SK-N-SH (cell line): ENCODE results near the gene MTCL1. TPM values are rescaled to one million over a fixed set of nuclear protein-coding genes. Genes with fewer than 3 reads are reported as not detected.

Experiments used
- CTCF ChIA-PET: fragments of 300-600, 350-600 bp; formaldehyde crosslinking; extraction: SDS; loops from one replicate; lab custom pipeline; 2021; lab: Yijun Ruan, JAX
- POLR2A ChIA-PET: fragments of 350-600 bp; sonication (Branson Sonifier 250); formaldehyde crosslinking; extraction: SDS; loops from one replicate; lab custom pipeline; 2020; ENCODE audit warnings: antibody characterized with exemption, inconsistent platforms; lab: Yijun Ruan, JAX
- DNase-seq: peaks from one replicate; pipeline ENCODE4 v3.0.0; 2012
- H2AFZ ChIP-seq: fragments of 200-600 bp; sonication (generic); 2 replicates; pipeline ENCODE4 v1.8.1; 2016; ENCODE audit warnings: antibody characterized with exemption, mild to moderate bottlenecking, low read depth
- H3F3A ChIP-seq: fragments of 200-600 bp; sonication (generic); replicated peaks from 2 replicates; pipeline ENCODE3; 2016; ENCODE audit warnings: antibody characterized with exemption, mild to moderate bottlenecking; ENCODE audit not compliant: insufficient read depth
- H3K27ac ChIP-seq, 2 experiments: fragments of 200-500 bp in 1 of 2; fragments of 200-600 bp in 1 of 2; sonication (Bioruptor generic) in 1 of 2; sonication (generic), shearing (Covaris generic) in 1 of 2; 2 replicates each; pipeline versions ENCODE4 v1.5.1 to v1.6.1; 2014 to 2016; ENCODE audit warnings: low read depth in 2 of 2, inconsistent platforms in 1 of 2, low read length in 1 of 2, mild to moderate bottlenecking in 1 of 2, mixed read lengths in 1 of 2
- H3K27me3 ChIP-seq: fragments of 200-600 bp; sonication (generic), shearing (Covaris generic); 2 replicates; pipeline ENCODE4 v1.6.1; 2016; ENCODE audit warnings: mixed run types; ENCODE audit not compliant: insufficient read depth
- H3K36me3 ChIP-seq, 2 experiments: fragments of 200-500 bp in 1 of 2; fragments of 200-600 bp in 1 of 2; sonication (Bioruptor generic) in 1 of 2; sonication (generic) in 1 of 2; replicated peaks in 1 of 2; 2 replicates each; pipeline versions ENCODE3 to v1.5.1; 2014 to 2016; ENCODE audit warnings: low read length in 1 of 2, mild to moderate bottlenecking in 1 of 2; ENCODE audit not compliant: insufficient read depth in 2 of 2, control insufficient read depth in 1 of 2
- H3K4me1 ChIP-seq, 2 experiments: fragments of 200-500 bp in 1 of 2; fragments of 200-600 bp in 1 of 2; sonication (Bioruptor generic) in 1 of 2; sonication (generic), shearing (Covaris generic) in 1 of 2; 2 replicates each; pipeline versions ENCODE4 v1.5.1 to v1.6.1; 2014 to 2016; ENCODE audit warnings: low read depth in 1 of 2, low read length in 1 of 2, mixed run types in 1 of 2; ENCODE audit not compliant: insufficient read depth in 2 of 2, control insufficient read depth in 1 of 2
- H3K4me2 ChIP-seq: fragments of 200-600 bp; sonication (generic), shearing (Covaris generic); 2 replicates; pipeline ENCODE4 v1.6.1; 2017; ENCODE audit warnings: mixed run types
- H3K4me3 ChIP-seq, 2 experiments: fragments of 200-500 bp in 1 of 2; fragments of 200-600 bp in 1 of 2; sonication (Bioruptor generic) in 1 of 2; sonication (generic), shearing (Covaris generic) in 1 of 2; 2 replicates each; pipeline versions ENCODE4 v1.5.1 to v1.8.1; 2014 to 2016; ENCODE audit warnings: low read depth in 2 of 2, inconsistent platforms in 1 of 2, low read length in 1 of 2, mild to moderate bottlenecking in 1 of 2, mixed read lengths in 1 of 2, moderate library complexity in 1 of 2
- H3K79me2 ChIP-seq: fragments of 200-600 bp; sonication (generic); 2 replicates; pipeline ENCODE4 v1.8.1; 2017; ENCODE audit warnings: mild to moderate bottlenecking; ENCODE audit not compliant: insufficient read depth
- H3K9ac ChIP-seq: fragments of 200-600 bp; sonication (generic); 2 replicates; pipeline ENCODE4 v1.6.1; 2017; ENCODE audit warnings: mixed run types
- H3K9me2 ChIP-seq: fragments of 200-600 bp; sonication (generic); 2 replicates; pipeline ENCODE4 v1.6.1; 2017; ENCODE audit warnings: mixed run types
- H3K9me3 ChIP-seq: fragments of 200-600 bp; sonication (generic); 2 replicates; pipeline ENCODE4 v1.6.1; 2017; ENCODE audit warnings: mixed run types, mild to moderate bottlenecking, moderate library complexity
- H4K20me1 ChIP-seq: fragments of 200-600 bp; sonication (generic); 2 replicates; pipeline ENCODE4 v1.6.1; 2017; ENCODE audit warnings: mild to moderate bottlenecking, mixed run types; ENCODE audit not compliant: insufficient read depth
- ELF1 ChIP-seq: IDR thresholded peaks from 2 replicates; pipeline ENCODE4 v1.4.0; 2012
- EP300 ChIP-seq, 2 experiments: IDR thresholded peaks; 2 replicates each; pipeline versions ENCODE4 v1.4.0 to v1.6.1; 2012; ENCODE audit warnings: borderline replicate concordance in 1 of 2, low read depth in 1 of 2, low read length in 1 of 2
- EZH2phosphoT487 ChIP-seq: fragments of 200-600 bp; sonication (generic); IDR thresholded peaks from 2 replicates; pipeline ENCODE4 v1.6.1; 2017; ENCODE audit warnings: low read depth, mixed run types, mild to moderate bottlenecking, antibody characterized with exemption, moderate library complexity, borderline replicate concordance
- FOSL2 ChIP-seq: IDR thresholded peaks from 2 replicates; pipeline ENCODE4 v1.4.0; 2012; ENCODE audit warnings: low read depth, mild to moderate bottlenecking, moderate library complexity, borderline replicate concordance
- FOXJ3 ChIP-seq: sonication (generic); formaldehyde crosslinking; IDR thresholded peaks from 2 replicates; pipeline ENCODE4 v1.5.1; 2020; ENCODE audit warnings: mild to moderate bottlenecking, missing genetic modification reagents
- FOXM1 ChIP-seq: IDR thresholded peaks from 2 replicates; pipeline ENCODE4 v1.4.0; 2012; ENCODE audit warnings: low read depth, mild to moderate bottlenecking
- GABPA ChIP-seq: IDR thresholded peaks from 2 replicates; pipeline ENCODE4 v1.4.0; 2012; ENCODE audit warnings: low read depth, mild to moderate bottlenecking
- GATA2 ChIP-seq: sonication (generic); formaldehyde crosslinking; IDR thresholded peaks from 2 replicates; pipeline ENCODE4 v1.5.0; 2020; ENCODE audit warnings: mild to moderate bottlenecking, missing genetic modification reagents
- IRF3 ChIP-seq: fragments of 150-350 bp; IDR thresholded peaks from 2 replicates; pipeline ENCODE4 v1.6.1; 2016; ENCODE audit warnings: mild to moderate bottlenecking, low read depth, low read length
- MAX ChIP-seq: IDR thresholded peaks from 2 replicates; pipeline ENCODE4 v1.4.0; 2012; ENCODE audit warnings: low read depth
- MEF2A ChIP-seq: IDR thresholded peaks from 2 replicates; pipeline ENCODE4 v1.4.0; 2012; ENCODE audit warnings: low read depth, borderline replicate concordance
- NFIC ChIP-seq: IDR thresholded peaks from 2 replicates; pipeline ENCODE4 v1.4.0; 2012; ENCODE audit warnings: borderline replicate concordance
- NRF1 ChIP-seq: IDR thresholded peaks from 2 replicates; pipeline ENCODE4 v1.6.1; 2012; ENCODE audit warnings: low read depth, mild to moderate bottlenecking, low read length
- RAD21 ChIP-seq: IDR thresholded peaks from 2 replicates; pipeline ENCODE4 v1.6.1; 2012; ENCODE audit warnings: mild to moderate bottlenecking, low read length
- RCOR1 ChIP-seq: fragments of 150-350 bp; IDR thresholded peaks from 2 replicates; pipeline ENCODE4 v1.6.1; 2017; ENCODE audit warnings: antibody characterized with exemption, low read length
- RFX5 ChIP-seq: IDR thresholded peaks from 2 replicates; pipeline ENCODE4 v1.6.1; 2012; ENCODE audit warnings: mild to moderate bottlenecking, improper control_type of control experiment, low read length
- RXRA ChIP-seq: IDR thresholded peaks from 2 replicates; pipeline ENCODE4 v1.4.0; 2012; ENCODE audit warnings: low read depth, mild to moderate bottlenecking, borderline replicate concordance
- SMC3 ChIP-seq: IDR thresholded peaks from 2 replicates; pipeline ENCODE4 v1.6.1; 2012; ENCODE audit warnings: low read depth, low read length, improper control_type of control experiment
- TAF1 ChIP-seq: IDR thresholded peaks from 2 replicates; pipeline ENCODE4 v1.6.1; 2012; ENCODE audit warnings: low read depth, mild to moderate bottlenecking, low read length, moderate library complexity, borderline replicate concordance
- TCF12 ChIP-seq: IDR thresholded peaks from 2 replicates; pipeline ENCODE4 v1.4.0; 2012
- TEAD4 ChIP-seq: IDR thresholded peaks from 2 replicates; pipeline ENCODE4 v1.4.0; 2012; ENCODE audit warnings: mild to moderate bottlenecking, borderline replicate concordance; ENCODE audit not compliant: insufficient read depth
- USF1 ChIP-seq: IDR thresholded peaks from 2 replicates; pipeline ENCODE4 v1.4.0; 2012; ENCODE audit warnings: low read depth, borderline replicate concordance
- USF2 ChIP-seq: fragments of 150-350 bp; IDR thresholded peaks from 2 replicates; pipeline ENCODE4 v1.6.1; 2017; ENCODE audit warnings: antibody characterized with exemption, low read length, low read depth, borderline replicate concordance
- YY1 ChIP-seq: IDR thresholded peaks from 2 replicates; pipeline ENCODE4 v1.4.0; 2012; ENCODE audit warnings: low read depth, mild to moderate bottlenecking
- ZBTB33 ChIP-seq: IDR thresholded peaks from 2 replicates; pipeline ENCODE4 v1.4.0; 2012; ENCODE audit warnings: low read depth, borderline replicate concordance
- WGBS: methylation state at CpG from one replicate; pipeline ENCODE4 v1.1.6; 2017; ENCODE audit warnings: low lambda C conversion rate; 5-methylcytosine and 5-hydroxymethylcytosine counted together
- polyA plus RNA-seq, 3 experiments: library from polyadenylated mRNA; depleted of rRNA; stranded (reverse); fragments of >200 nt; gene quantifications; 2 replicates each; pipeline ENCODE4 v1.2.3, GENCODE V29; 2012

The MTCL1 gene
- polyA plus RNA-seq, 1 of the 3 experiments (the other 2 are of a cell fraction): 33.5 TPM

GRCh38 chr18:8865934-8866333 lies 160.6 kb downstream of the MTCL1 start:
- DNase-seq: no peak
- Histone ChIP-seq H3K9ac (no peak overlapping the region), H2AFZ (no peak overlapping the region), H3K4me2 (no peak overlapping the region), H3K79me2 (no peaks in the 10 kb centered on the region), H3K9me2 (no peaks in the 10 kb centered on the region), H3K9me3 (no peaks in the 10 kb centered on the region), H3K4me1 (no peaks in the 10 kb centered on the region), H3K4me3 (no peak overlapping the region), H4K20me1 (no peaks in the 10 kb centered on the region), H3K27me3 (no peaks in the 10 kb centered on the region), H3K36me3 (no peaks in the 10 kb centered on the region), H3K27ac (no peak overlapping the region), H3F3A (no peaks in the 10 kb centered on the region)
- CTCF ChIA-PET: no interaction called here
- WGBS: 85% methylated on average over 4 of the region's 4 CpGs
- TF ChIP-seq ELF1 (no peak), TAF1 (no peak), RFX5 (no peak), RCOR1 (no peak), FOXM1 (no peak), RAD21 (no peak), USF2 (no peak), GABPA (no peak), ZBTB33 (no peak), IRF3 (no peak), FOSL2 (no peak), NRF1 (no peak), EP300 (IDR thresholded peaks at IDR 0.05; ENCODE audit: borderline replicate concordance in 1 of 2, low read depth in 1 of 2, low read length in 1 of 2) (no peak)
- POLR2A ChIA-PET: no interaction called here

- Histone ChIP-seq H3K79me2 (no peaks in the 10 kb centered on the region), H3F3A (no peaks in the 10 kb centered on the region), H3K9ac (no peak overlapping the region), H3K36me3 (no peaks in the 10 kb centered on the region), H3K4me2 (no peak overlapping the region), H4K20me1 (no peaks in the 10 kb centered on the region), H3K9me3 (no peaks in the 10 kb centered on the region), H3K4me1 (no peaks in the 10 kb centered on the region), H2AFZ (no peak overlapping the region), H3K27ac (no peak overlapping the region), H3K4me3 (no peak overlapping the region), H3K27me3 (no peaks in the 10 kb centered on the region), H3K9me2 (no peaks in the 10 kb centered on the region)
- TF ChIP-seq GATA2 (CRISPR knock-in tag): no peak
- TF ChIP-seq TEAD4: no peak
- no peak for TF ChIP-seq RCOR1
- no peak for TF ChIP-seq RFX5
- TF ChIP-seq YY1: no peak
- no peak for TF ChIP-seq RXRA
- no peak for TF ChIP-seq NFIC
- no peak for TF ChIP-seq MEF2A
- TF ChIP-seq USF1: no peak
- no peak for TF ChIP-seq TAF1
- no peak for TF ChIP-seq NRF1
- no peak for TF ChIP-seq TCF12
- TF ChIP-seq FOXJ3 (CRISPR knock-in tag): no peak
- no peak for TF ChIP-seq MAX
- TF ChIP-seq RAD21: no peak
- TF ChIP-seq EP300 (IDR thresholded peaks at IDR 0.05; ENCODE audit: borderline replicate concordance in 1 of 2, low read depth in 1 of 2, low read length in 1 of 2): no peak
- TF ChIP-seq EZH2phosphoT487: no peak
- TF ChIP-seq ELF1: no peak
- TF ChIP-seq SMC3: no peak
- no peak for DNase-seq
- POLR2A ChIA-PET: no interaction called here
- WGBS: 91% methylated on average over 1 of the region's 1 CpG
- CTCF ChIA-PET: no interaction called here
These were observed 161.3 kb downstream of the MTCL1 start for GRCh38 chr18:8866679-8867078.
